ENCODE measurements around the gene NREP.

DNA sequence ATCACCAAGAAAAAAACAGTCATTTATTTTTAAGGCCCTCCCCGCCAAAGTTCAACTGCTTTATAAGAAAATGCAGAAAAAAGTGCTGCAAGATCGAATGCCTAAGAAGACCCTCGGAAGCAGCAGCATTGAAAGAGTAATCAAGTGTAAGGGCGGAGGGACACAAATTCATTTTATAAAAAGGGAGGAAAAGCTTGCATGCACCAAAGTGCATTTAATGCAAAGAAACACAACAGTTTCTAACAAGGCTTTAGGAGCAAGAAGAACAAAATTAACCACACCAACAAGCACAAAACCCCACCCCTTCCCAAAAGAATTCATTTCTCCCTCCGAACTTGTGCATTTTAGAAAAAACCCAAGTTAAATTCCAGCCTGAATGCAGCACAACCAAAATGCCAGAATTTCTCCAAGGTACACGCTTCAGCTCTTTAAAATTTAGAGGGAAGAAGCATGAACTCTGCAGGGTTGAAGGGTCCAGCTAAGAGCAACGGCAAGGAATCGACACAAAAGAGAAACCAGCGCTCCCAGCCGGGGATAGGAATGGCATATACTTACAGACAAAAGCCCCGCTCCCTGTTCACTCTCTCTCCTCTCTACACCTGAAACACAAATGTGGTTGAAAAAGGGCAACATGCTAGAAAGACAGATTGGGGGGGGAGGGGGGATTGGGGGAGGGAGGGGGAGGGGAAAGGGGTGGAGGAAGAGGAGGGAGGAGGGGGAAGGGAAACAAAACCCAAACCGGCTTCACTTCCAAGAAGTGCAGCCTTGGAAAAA, at the start of gene NREP:
- TF ChIP-seq, protein P1, sequence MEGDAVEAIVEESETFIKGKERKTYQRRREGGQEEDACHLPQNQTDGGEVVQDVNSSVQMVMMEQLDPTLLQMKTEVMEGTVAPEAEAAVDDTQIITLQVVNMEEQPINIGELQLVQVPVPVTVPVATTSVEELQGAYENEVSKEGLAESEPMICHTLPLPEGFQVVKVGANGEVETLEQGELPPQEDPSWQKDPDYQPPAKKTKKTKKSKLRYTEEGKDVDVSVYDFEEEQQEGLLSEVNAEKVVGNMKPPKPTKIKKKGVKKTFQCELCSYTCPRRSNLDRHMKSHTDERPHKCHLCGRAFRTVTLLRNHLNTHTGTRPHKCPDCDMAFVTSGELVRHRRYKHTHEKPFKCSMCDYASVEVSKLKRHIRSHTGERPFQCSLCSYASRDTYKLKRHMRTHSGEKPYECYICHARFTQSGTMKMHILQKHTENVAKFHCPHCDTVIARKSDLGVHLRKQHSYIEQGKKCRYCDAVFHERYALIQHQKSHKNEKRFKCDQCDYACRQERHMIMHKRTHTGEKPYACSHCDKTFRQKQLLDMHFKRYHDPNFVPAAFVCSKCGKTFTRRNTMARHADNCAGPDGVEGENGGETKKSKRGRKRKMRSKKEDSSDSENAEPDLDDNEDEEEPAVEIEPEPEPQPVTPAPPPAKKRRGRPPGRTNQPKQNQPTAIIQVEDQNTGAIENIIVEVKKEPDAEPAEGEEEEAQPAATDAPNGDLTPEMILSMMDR (IDR thresholded peaks at IDR 0.05; ENCODE audit: insufficient read depth, low read length): no peak
- TF ChIP-seq POLR2AphosphoS5 (IDR thresholded peaks at IDR 0.05; ENCODE audit: low read depth) (no peak), GABPA (IDR thresholded peaks at IDR 0.05; ENCODE audit: low read depth) (no peak), SPI1 (IDR thresholded peaks at IDR 0.05; ENCODE audit: borderline replicate concordance, low read depth) (no peak)
- TF ChIP-seq, protein P2, sequence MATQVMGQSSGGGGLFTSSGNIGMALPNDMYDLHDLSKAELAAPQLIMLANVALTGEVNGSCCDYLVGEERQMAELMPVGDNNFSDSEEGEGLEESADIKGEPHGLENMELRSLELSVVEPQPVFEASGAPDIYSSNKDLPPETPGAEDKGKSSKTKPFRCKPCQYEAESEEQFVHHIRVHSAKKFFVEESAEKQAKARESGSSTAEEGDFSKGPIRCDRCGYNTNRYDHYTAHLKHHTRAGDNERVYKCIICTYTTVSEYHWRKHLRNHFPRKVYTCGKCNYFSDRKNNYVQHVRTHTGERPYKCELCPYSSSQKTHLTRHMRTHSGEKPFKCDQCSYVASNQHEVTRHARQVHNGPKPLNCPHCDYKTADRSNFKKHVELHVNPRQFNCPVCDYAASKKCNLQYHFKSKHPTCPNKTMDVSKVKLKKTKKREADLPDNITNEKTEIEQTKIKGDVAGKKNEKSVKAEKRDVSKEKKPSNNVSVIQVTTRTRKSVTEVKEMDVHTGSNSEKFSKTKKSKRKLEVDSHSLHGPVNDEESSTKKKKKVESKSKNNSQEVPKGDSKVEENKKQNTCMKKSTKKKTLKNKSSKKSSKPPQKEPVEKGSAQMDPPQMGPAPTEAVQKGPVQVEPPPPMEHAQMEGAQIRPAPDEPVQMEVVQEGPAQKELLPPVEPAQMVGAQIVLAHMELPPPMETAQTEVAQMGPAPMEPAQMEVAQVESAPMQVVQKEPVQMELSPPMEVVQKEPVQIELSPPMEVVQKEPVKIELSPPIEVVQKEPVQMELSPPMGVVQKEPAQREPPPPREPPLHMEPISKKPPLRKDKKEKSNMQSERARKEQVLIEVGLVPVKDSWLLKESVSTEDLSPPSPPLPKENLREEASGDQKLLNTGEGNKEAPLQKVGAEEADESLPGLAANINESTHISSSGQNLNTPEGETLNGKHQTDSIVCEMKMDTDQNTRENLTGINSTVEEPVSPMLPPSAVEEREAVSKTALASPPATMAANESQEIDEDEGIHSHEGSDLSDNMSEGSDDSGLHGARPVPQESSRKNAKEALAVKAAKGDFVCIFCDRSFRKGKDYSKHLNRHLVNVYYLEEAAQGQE (IDR thresholded peaks at IDR 0.05; ENCODE audit: insufficient replicate concordance, low read depth): no peak

Data from HL-60 (cell line).